OCI-LY1 (cell line): ENCODE data around the gene KHDC1L.

Experiments
- H2AFZ ChIP-seq: fragments of 200-600 bp; sonication (generic), shearing (Covaris generic); 2 replicates; pipeline ENCODE4 v1.6.0; 2014; ENCODE audit warnings: antibody characterized with exemption, mild to moderate bottlenecking, low read length
- H3F3A ChIP-seq: fragments of 200-600 bp; sonication (generic), shearing (Covaris generic); 2 replicates; pipeline ENCODE4 v1.6.0; 2014; ENCODE audit warnings: mild to moderate bottlenecking, antibody characterized with exemption, low read length, moderate library complexity; ENCODE audit not compliant: insufficient read depth
- H3K27ac ChIP-seq: fragments of 200-600 bp; sonication (generic); 2 replicates; pipeline ENCODE4 v1.5.1; 2014; ENCODE audit warnings: low read length, mixed run types, mild to moderate bottlenecking, low read depth; ENCODE audit not compliant: poor library complexity, severe bottlenecking
- H3K27me3 ChIP-seq: fragments of 200-600 bp; sonication (generic); 2 replicates; pipeline ENCODE4 v1.6.0; 2014; ENCODE audit warnings: antibody characterized with exemption, mild to moderate bottlenecking, low read length, moderate library complexity; ENCODE audit not compliant: insufficient read depth
- H3K36me3 ChIP-seq: fragments of 200-600 bp; sonication (generic); 2 replicates; pipeline ENCODE4 v1.6.1; 2014; ENCODE audit warnings: mild to moderate bottlenecking, antibody characterized with exemption, low read length, moderate library complexity, mixed read lengths; ENCODE audit not compliant: insufficient read depth
- H3K4me1 ChIP-seq: fragments of 200-600 bp; sonication (generic); 2 replicates; pipeline ENCODE4 v1.5.1; 2014; ENCODE audit warnings: mild to moderate bottlenecking, low read length, moderate library complexity; ENCODE audit not compliant: insufficient read depth, severe bottlenecking
- H3K4me2 ChIP-seq: fragments of 200-600 bp; sonication (generic), shearing (Covaris generic); 2 replicates; pipeline ENCODE4 v1.6.1; 2014; ENCODE audit warnings: low read length
- H3K4me3 ChIP-seq: fragments of 200-600 bp; sonication (generic); 2 replicates; pipeline ENCODE4 v1.5.1; 2014; ENCODE audit warnings: low read length, low read depth, mild to moderate bottlenecking, mixed read lengths; ENCODE audit not compliant: poor library complexity, severe bottlenecking
- H3K79me2 ChIP-seq: fragments of 200-600 bp; shearing (Covaris generic); 2 replicates; pipeline ENCODE4 v1.6.1; 2016; ENCODE audit warnings: mixed run types, low read length, mixed read lengths; ENCODE audit not compliant: insufficient read depth
- H3K9ac ChIP-seq: fragments of 200-600 bp; sonication (generic), shearing (Covaris generic); 2 replicates; pipeline ENCODE4 v1.6.1; 2014; ENCODE audit warnings: mild to moderate bottlenecking, low read length, mixed read lengths
- H3K9me2 ChIP-seq: fragments of 200-600 bp; sonication (generic), shearing (Covaris generic); 2 replicates; pipeline ENCODE4 v1.6.1; 2014; ENCODE audit warnings: low read depth, mild to moderate bottlenecking, low read length, mixed read lengths
- H3K9me3 ChIP-seq: fragments of 200-600 bp; shearing (Covaris generic); 2 replicates; pipeline ENCODE4 v1.6.1; 2014; ENCODE audit warnings: low read length, mixed read lengths
- H4K20me1 ChIP-seq: fragments of 200-600 bp; sonication (generic), shearing (Covaris generic); 2 replicates; pipeline ENCODE4 v1.6.0; 2016; ENCODE audit warnings: mild to moderate bottlenecking, low read length; ENCODE audit not compliant: insufficient read depth
- CTCF ChIP-seq: fragments of 200-600 bp; sonication (generic), shearing (Covaris generic); IDR thresholded peaks from 2 replicates; pipeline ENCODE4 v1.5.1; 2017; ENCODE audit warnings: mild to moderate bottlenecking, antibody characterized with exemption, low read length, moderate library complexity, mixed read lengths
- EZH2 ChIP-seq: fragments of 200-600 bp; sonication (generic), shearing (Covaris generic); IDR thresholded peaks from 2 replicates; pipeline ENCODE4 v1.8.0; 2017; ENCODE audit warnings: borderline replicate concordance, mixed run types, mild to moderate bottlenecking, antibody characterized with exemption, low read length, moderate library complexity, mixed read lengths

KHDC1L gene

DNA sequence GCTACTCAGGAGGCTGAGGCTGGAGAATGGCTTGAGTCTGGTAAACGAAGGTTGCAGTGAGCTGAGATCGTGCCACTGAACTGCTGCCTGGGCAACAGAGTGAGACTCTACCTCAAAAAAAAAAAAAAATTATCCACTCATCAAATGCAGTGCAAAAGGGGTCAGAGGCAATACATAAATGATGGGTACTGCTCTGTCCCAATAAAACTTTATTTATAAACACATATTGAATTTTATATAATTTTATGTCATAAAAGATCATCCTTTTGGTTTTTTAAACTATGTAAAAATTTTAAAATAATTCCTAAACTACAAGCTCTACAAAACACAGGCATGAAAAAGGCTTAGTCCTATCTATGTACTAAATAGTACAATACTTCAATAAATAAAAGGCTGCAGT is 27.4 kb upstream of the KHDC1L start:
- Histone ChIP-seq H3K27me3 (no peaks in the 10 kb centered on the region), H3K4me1 (no peaks in the 10 kb centered on the region), H3K36me3 (no peaks in the 10 kb centered on the region), H3K27ac (no peak overlapping the region), H4K20me1 (no peaks in the 10 kb centered on the region), H3K9ac (no peak overlapping the region), H3K79me2 (no peaks in the 10 kb centered on the region), H3K4me2 (no peak overlapping the region), H2AFZ (no peak overlapping the region), H3K9me2 (no peaks in the 10 kb centered on the region), H3F3A (no peaks in the 10 kb centered on the region), H3K9me3 (no peaks in the 10 kb centered on the region), H3K4me3 (no peak overlapping the region)
- TF ChIP-seq EZH2 (no peak), CTCF (no peak)

DNA sequence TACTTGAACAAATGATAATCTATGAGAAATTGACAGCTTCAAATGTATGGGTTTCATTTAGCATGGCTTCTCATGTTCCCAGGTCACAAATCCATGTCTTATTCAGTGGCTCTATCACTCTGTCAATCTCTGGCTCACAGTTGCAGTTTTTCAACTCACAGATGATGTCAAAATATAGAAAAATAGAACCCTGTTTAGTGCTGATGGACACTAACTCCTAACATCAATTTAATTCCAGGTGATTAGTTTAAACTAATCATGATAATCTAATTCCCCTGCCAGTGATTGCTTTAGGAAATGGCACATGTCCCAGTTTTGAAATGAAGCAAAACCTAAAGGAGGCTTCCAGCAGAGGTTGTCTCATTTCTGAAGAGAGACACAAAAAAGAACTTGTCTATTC is 24.7 kb upstream of the KHDC1L start:
- no peak overlapping the region for H3K4me3 ChIP-seq
- H3K9ac ChIP-seq, result no peak overlapping the region
- no peak overlapping the region for H3K27ac ChIP-seq
- no peaks in the 10 kb centered on the region for H3K9me3 ChIP-seq
- no peaks in the 10 kb centered on the region for H4K20me1 ChIP-seq
- no peak for TF ChIP-seq EZH2
- no peak for TF ChIP-seq CTCF
- no peaks in the 10 kb centered on the region for H3F3A ChIP-seq
- H3K79me2 ChIP-seq, result no peaks in the 10 kb centered on the region
- no peaks in the 10 kb centered on the region for H3K4me1 ChIP-seq
- no peak overlapping the region for H3K4me2 ChIP-seq
- no peak overlapping the region for H2AFZ ChIP-seq
- no peaks in the 10 kb centered on the region for H3K9me2 ChIP-seq
- H3K27me3 ChIP-seq, result no peaks in the 10 kb centered on the region
- no peaks in the 10 kb centered on the region for H3K36me3 ChIP-seq

DNA sequence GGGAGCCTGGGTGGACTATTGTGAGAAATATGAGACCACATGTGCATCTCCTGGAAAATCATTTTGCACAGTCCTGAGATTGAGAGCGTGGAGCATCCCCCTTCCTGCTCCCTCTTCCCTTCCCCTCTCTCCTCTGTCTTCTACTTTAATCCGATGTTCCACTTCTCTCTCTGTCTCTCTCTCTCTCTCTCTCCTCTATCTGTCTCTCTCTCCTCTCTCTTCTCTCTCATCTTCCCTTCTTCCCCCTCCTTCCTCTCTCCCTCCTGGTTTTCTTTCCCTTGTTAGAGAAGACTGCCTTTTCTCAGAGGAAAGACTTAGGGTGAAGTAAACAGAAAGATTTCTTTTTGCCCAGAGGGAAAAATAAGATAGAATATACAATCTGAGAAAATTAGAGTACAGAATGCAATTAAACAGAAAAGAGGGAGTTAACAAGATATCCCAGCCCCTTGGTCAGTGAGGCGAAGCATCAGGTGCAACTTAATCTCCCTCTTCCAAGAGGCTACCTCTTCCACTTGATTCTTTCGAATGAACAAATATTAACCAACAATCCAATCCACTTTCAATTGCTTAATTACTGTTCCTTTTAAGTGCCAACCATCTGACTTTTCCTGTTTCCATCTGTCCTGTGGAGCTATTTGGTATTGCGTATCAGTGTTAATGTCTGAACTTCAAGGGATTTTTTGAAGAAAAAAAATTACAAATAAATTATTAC is 23.1 kb upstream of the KHDC1L start:
- H3K4me2 ChIP-seq, result no peak overlapping the region
- H3K9me3 ChIP-seq, result no peaks in the 10 kb centered on the region
- no peaks in the 10 kb centered on the region for H3K79me2 ChIP-seq
- no peaks in the 10 kb centered on the region for H3F3A ChIP-seq
- no peak overlapping the region for H3K9ac ChIP-seq
- H4K20me1 ChIP-seq, result no peaks in the 10 kb centered on the region
- no peaks in the 10 kb centered on the region for H3K9me2 ChIP-seq
- TF ChIP-seq CTCF (no peak), EZH2 (no peak)
- no peaks in the 10 kb centered on the region for H3K27me3 ChIP-seq
- H3K4me3 ChIP-seq, result no peak overlapping the region
- no peak overlapping the region for H2AFZ ChIP-seq
- H3K36me3 ChIP-seq, result no peaks in the 10 kb centered on the region
- no peak overlapping the region for H3K27ac ChIP-seq
- H3K4me1 ChIP-seq, result no peaks in the 10 kb centered on the region
